GM21576 (cell line): ENCODE measurements around the gene ZNF143.
"Not testable (repeated sequence)": the region's sequence is repeated elsewhere in the genome, so short reads cannot be mapped to it uniquely, and the experiment has no call there.

Experiments used
- ATAC-seq: cut with Tn5 transposase; IDR thresholded peaks from one replicate; pipeline ENCODE4 v1.9.1; 2021; ENCODE audit warnings: mild to moderate bottlenecking, moderate library complexity; ENCODE audit not compliant: unreplicated experiment

Gene ZNF143

DNA sequence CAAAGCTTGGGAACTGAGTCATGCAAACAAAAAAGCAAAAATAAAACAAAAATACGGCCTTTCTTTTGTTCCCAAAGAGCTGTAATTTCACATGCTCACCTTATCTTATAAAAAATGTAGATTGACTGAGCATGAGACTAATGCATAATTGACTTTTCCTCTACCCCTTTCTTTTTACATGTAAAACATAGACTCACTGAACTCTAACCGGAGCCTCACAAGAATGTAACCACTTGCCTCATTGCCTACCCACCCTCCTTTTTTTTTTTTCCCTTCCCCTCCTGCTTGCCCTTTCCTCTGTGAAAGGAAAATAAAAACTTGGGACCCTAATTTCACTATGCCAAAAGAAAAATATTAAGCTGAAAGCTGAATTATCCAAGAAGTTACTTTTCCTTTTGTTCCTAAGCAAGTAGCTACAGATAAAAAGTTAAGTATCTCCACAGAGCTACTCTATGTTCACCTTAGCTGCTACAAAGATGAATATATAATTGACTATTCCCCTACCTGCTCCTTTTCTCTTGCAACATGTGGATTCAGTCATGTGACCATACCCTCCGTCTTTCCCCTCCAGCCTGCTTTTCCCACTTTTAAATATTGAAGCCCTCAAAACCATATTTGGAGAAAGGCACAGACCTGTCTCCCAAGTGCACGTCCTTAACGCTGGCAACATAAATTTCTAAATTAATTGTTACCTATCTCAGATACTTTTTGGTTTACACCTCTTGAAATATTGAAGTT is 73.1 kb downstream of the ZNF143 start:
- no peak for ATAC-seq

DNA sequence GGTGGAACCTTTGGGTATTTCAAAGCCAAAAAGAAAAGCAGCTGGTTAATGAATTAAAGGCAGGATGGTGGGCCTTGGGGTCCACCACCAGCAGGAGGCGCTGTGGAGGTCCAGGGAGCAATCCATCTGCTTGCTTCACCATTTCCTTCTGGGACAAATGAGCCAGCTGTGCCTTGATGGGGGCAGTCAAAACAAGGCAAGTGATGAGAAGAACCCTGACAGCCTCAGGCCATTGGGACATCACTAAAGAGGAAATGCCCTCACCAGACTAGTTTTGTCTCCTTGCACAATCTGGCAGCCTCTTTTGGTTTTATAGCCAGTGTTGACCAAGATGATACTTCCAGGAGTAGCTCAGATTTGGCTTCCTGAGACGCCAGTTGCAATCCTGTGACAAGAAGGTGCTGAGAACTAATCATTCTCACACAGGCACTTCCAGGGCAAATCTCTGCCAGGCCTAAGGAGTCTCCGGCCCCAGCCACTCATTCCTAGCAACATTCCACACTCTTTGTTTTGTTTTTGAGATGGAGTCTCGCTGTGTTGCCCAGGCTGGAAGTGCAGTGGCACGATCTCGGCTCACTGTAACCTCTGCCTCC is 74.5 kb downstream of the ZNF143 start:
- ATAC-seq, result no peak

DNA sequence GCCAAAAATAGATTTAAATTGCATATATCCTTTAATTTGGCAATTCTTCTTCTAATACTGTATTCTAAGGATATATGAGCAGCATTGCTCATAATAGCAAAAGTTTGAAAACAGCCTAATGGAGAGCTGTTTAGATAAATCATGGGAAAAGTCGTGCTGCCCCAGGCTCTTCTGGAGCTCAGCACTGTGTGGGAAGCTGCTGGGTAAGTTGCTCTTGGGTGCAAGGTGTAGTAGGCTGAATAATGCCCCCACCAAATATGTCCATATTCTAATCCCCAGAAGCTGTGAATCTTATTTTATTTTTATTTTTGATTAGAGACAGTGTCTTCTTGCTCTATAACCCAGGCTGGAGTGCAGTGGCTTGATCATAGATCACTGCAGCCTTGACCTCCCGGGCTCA is 77.7 kb downstream of the ZNF143 start:
- no peak for ATAC-seq

DNA sequence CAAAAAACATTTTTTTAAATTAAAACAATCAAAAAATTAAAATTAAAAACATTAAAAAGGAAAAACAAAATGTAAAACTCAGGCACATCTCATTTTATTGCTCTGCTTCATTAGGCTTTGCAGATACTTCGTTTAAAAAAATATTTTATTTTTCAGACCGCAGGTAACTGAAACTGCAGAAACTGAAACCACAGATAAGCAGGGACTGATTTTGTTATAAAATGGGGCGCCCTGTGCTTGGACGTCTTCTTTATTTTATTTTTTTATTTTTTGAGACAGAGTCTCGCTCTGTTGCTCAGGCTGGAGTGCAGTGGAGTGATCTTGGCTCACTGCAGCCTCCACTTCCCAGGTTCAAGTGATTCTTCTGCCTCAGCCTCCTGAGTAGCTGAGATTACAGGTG is 88.4 kb downstream of the ZNF143 start:
- ATAC-seq, result not testable (repeated sequence)

DNA sequence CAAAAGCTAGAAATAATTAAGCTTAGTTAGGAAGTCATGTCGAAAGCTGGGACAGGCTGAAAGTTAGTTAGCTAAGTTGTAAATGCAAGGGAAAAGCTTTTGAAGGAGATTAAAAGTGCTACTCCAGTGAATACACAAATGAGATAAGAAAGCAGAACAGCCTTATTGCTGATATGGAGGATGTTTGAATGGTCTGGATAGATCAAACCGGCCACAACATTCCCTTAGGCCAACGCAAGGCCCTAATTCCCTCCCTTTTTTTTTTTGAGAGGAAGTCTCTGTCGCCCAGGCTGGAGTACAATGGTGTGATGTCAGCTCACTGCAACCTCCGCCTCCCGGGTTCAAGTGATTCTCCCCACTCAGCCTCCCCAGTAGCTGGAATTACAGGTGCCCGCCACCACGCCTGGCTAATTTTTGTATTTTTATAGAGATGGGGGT is 89.4 kb downstream of the ZNF143 start:
- no peak for ATAC-seq

DNA sequence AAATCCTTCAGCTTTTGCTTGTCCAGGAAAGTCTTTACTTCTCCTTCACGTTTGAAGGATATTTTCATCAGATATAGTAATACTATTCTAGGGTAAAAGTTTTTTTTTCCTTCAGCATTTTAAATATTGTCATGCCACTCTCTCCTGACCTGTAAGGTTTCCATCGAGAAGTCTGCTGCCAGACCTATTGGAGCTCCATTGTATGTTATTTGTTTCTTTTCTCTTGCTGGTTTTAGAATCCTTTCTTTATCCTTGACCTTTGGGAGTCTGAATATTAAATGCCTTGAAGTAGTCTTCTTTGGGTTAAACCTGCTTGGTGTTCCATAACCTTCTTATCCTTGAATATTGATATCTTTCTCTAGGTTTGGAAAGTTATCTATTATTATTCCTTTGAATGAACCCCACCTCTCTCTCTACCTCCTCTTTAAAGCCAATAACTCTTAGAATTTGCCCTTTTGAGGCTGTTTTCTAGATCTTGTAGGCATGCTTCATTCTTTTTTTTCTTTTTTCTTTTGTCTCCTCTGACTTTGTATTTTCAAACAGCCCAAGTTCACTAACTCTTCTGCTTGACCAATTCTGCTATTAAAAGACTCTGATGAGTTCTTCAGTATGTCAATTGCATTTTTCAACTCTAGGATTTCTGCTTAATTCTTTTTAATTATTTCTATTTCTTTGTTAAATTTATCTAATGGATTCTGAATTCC is 100.6 kb downstream of the ZNF143 start:
- no peak for ATAC-seq

DNA sequence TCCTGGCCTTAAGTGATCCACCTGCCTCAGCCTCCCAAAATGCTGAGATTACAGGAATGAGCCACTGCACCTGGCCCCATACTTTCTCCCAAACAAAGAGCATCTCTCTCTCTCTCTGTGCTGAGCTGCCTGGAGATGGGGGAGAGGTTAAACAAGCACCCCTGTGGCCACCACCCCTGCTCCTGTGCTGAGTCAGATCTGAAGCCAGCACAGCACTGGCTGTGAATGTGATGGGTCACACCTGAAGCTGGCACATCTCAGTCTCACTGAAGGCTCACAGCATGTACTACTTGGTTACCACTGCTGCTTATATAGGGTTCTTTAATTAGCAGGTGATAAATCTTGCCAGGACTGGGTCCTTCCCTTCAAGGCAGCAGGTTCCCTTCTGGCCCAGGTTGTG is 101.9 kb downstream of the ZNF143 start:
- no peak for ATAC-seq

DNA sequence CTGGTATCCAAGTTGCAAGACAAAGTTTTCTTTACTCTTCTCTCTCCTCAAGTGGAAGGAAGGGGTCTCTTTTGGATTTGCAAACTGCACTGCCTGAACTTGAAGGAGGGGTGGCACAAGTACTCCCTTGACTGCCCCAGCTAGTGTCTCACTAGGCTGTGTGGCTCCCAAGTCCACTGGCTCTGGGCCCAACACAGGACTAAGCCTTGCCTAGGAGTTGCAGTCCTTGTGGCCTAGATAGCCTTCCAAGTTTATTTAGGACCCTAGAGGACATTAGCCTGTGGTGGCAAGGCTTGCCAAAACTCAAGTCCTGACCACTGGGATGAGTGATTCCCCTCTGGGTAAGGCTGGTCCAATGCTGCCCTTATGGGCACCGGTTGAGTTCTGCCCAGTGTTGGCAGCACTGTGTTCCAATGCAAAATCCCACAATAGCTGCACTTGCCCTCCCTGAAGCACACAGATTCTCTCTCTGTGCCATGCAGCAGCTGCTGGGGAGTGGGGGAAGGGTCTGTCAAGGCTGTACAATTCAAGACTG is 102.5 kb downstream of the ZNF143 start:
- ATAC-seq, result no peak

DNA sequence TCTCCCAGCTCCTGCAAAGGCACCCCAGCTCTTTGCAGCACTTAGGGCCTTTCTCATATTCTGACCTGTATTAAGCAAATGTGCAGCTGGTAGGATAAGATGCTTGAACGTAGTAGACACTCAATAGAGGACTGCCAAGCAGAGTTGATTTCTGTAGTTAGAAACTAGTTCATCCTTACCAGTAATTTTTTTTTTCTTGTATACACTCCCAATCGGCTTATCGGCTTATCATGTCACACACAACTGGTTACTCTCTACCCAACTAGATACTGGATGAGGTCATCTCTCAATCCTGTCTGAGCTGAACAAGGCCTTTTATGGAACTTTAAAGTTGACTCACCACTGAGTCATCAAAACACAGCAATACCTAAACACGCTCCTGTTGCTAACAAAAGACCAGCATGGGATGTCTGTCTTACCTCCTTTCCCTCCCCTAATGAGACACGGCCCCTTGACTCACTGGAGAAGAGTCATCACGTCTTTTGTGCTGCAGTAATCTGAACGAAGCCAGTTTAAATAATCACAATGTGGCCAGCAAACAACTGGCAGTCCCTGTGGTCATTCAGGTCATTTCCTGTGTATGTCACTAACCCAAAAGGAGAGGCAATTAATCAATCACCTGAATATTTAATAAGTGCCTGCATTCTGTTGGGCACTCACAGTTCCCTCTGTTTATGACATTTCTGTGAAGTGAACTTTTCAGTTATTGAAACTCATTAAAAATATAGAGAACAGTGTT is 105.2 kb downstream of the ZNF143 start:
- ATAC-seq, result peak; percentile 88

DNA sequence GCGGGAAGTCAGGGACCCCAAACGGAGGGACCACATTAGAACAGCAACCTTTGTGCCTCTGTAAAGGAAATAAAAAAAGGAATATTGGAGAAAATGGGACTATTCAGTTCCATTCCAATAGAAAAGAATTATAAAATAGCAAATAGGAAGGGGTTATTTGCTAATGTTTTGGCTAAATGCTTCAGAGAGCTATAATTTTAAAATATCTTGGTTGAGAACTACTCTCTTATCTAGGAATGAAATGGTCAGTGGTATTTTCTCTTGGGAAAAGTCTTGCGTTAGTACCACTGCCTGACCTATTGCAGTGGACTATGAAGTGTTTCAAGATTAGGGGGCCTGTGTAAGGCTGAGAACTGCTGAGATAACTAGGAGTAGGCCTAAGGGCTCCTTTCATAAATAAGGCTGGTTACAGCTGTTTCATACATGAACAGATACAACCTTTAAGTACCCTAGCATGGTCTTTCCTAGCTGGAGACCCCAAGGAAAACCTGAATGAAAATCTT is 105.8 kb downstream of the ZNF143 start:
- ATAC-seq, result no peak

DNA sequence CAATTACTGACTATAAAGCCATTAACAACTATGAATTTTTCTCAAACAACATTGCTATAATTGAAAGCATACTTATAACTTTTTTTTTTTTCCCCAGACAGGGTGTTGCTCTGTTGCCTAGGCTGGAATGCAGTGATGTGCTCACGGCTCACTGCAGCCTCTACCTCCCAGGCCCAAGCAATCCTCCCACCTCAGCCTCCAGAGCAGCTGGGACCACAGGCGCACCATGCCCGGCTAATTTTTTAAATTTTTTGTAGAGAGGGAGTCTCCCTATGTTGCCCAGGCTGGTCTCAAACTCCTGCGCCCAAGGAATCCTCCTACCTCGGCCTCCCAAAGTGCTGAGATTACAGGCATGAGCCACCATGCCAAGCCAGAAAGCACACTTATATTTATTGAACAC is 106.6 kb downstream of the ZNF143 start:
- no peak for ATAC-seq

DNA sequence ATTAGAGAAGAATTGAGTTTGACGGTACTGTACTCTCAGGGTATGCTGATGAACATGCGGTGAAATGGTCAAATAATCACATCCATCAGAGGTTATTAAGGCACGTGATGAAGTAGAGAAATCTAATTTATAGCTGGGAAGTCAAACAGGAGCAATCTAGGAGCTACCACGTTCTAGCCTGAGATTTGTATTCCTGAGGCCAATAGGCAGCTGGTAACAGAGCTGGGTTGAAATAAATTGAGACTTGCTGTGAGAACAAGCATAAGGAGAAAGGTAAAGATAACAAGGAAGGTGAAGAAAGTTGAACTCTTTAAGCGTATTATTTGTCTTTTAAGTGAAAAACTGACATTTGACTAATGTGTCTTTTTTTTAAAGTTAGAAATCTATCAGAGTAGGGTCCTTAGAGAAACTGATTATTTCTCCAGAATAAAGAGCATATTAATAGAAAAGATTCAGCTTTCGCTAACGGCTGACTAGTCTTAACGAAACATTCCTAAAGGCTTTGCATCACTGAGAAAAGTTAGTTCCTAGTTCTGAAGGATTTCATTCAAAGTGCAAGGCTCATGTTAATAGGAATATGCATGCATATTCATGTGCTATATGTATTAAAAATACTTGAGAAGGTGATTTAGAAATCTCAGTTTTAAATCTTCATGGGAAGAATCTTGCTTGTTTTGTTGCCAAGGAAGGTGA is 107.5 kb downstream of the ZNF143 start:
- ATAC-seq, result no peak

DNA sequence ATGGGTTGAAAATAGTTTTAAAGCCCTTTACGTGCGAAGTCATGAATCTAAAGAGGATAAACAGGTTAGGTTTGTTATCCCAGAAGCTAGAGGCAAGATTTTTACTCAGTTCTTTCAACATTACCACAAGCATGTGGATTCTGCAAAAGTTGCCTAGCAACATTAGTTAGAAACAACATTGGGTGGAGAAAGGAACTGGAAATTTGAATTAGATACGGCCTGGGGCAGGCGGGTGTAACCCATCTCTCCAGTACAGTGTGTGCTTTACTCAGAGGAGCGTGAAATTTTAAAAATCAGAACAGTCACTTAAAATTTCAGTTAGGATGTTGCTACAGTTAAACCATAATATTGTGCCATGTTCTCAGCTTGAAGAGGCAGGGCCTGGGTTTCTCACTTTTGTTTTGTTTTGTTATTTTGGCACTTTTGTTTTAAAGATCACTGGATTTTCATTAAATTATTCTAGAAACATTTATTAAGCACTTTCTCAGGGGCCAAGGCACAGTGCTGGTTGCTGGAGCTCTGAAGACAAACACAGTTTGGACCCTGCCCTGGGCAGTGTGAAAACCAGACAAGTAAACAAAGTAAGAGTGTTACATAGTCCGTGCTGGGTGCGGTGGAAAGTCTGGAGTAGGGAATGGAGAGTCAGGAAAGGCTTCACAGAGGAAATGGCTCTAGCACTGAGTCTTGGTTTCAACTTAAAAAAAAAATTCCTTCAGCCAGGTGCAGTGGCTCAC is 108.2 kb downstream of the ZNF143 start:
- no peak for ATAC-seq

DNA sequence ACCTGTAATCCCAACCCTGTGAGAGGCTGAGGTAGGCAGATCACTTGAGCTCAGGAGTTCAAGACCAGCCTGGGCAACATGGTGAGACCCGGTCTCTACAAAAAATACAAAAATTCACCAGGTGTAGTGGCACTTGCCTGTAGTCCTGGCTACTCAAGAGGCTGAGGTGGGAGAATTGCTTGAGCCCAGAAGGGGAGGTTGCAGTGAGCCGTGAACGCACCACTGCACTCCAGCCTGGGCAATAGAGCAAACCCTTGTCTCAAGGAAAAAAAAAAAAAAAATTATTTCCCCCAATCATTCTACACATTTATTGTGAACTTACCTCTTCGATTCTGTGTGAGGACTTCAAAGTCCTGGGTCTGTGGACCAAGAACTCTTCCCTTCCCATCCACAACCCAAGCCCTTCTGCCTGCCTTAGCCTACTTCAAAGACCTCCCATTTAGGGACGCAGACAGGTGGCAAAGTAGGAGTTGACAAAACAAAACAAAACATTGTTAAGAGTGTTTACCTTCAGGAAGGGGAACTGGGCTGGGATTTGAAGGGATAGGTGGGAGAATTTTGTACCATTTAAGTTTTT is 108.9 kb downstream of the ZNF143 start:
- ATAC-seq, result no peak

DNA sequence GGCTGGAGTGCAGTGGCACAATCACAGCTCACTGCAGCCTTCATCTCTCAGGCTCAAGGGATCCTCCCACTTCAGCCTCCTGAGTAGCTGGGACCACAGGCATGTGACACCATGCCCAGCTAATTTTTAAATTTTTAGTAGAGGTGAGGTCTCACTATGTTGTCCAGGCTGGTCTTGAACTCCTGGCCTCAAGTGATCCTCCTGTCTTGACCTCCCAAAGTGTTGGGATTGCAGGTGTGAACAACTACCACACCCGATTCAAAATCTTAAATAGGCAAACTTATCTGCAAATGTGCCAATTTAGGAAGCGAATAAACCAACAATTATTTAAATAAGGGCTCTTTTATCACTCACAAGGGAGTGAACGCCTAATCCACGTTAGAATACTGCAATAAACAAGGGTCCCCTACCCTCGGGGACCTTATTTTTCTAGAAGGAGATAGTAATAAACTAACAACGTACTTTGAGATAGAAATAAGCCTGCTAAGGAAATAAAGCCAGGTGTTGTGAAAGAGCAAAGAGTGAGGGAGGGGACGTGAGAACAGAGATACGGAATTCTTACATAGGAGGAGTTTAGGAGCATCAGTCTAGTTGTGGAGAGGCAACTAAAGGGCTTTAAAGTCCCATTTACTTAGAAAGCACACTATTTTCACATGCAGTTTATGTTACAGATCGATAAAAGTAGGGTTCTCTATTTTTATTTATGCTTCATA is 109.7 kb downstream of the ZNF143 start:
- no peak for ATAC-seq

DNA sequence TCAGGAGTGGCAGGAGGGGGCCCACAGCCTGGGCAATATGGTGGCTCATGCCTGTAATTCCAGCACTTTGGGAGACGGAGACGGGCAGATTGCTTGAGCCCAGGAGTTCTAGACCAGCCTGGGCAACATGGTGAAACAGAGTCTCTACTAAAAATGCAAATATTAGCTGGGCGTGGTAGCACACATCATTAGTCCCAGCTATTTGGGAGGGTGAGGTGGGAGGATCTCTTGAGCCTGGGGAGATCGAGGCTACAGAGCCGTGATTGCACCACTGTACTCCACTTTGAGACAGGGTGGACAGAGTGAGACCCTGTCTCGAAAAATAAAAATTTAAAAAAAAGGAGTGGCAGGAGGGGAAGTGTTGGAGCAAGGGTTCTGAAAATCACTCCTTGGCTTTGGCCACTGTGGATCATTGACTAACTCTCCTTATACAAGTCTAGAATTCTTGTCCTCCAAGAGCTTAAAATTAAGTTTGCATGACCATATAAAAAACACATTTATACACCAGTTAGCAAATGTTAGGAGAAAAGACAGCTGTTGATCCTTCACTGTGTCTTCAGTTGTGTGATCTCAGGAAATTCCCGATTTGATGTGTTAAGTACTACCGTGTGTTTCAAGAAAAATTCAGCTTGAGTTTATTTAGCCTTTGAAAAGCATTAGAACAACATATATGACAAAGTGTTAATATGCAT is 110.4 kb downstream of the ZNF143 start:
- no peak for ATAC-seq

DNA sequence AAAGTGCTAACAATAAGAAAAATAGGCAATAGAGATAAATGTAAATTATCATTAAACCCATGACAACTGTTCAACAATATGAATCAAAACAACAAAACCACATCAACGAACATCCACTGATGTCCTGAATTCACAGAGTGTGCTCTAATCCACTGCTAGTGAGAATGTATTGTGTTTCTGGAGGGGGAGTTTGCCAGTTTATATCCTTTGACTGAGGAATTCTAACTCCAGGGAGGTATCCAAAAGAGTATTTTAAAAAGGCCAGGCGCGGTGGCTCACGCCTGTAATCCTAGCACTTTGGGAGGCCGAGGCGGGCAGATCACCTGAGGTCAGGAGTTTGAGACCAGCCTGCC is 110.9 kb downstream of the ZNF143 start:
- no peak for ATAC-seq

DNA sequence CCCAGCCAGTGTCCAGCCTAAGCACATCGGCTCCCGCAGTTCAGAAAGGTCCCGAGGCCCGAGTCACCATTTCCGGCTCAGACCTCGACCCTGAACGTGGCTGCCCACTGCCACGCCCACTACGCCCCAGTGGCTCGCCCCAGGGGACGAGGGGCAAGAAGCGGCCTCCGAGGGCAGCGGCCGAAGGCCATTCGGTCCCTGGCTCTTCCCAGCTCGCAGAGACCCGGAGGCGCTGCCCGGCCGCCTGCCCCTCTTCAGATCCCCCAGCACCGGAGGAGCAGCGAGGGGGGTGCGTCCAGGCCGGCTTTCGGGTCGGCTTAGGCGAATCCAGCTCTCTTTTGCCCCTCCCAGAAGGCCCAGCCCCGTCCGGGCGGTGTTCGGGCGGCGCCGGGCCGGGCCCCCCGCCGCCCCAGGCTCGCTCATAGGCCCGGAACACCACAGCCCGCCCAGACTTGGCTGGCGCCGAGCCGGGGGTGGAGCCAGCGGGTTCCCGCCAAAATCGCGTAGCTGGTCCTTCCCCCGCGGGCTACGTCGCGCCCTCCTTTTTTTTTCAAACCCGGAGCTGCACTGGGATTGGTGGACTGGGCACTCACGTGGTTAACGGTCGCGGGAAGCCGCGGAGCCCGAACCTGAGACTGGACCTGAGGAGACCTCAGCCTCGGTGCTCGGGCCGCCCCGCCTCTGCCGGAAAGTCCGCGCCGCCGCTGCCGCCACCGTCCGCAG is 112.4 kb downstream of the ZNF143 start, which contains the start of gene WEE1:
WEE1 (plus strand) TSS at position 619 of the 723 bp plus-strand sequence. CDS start 264 bp downstream, outside the sequence.
- ATAC-seq, result peak; percentile 81
